Activated T-cell treated with anti-CD3 and anti-CD28 coated beads, Interleukin-2, amount 50 U/mL, for 48 hours (primary cell): ENCODE measurements around the gene CACNA1I.

ENCODE experiments used
- DNase-seq, 2 experiments: peaks; one replicate each; pipeline ENCODE4 v3.0.0-alpha.2; 2020

Gene CACNA1I

GRCh38 chr22:39569066-39569465 is 1.5 kb upstream of the CACNA1I start:
- DNase-seq = no peak

- no peak for DNase-seq
Observed at GRCh38 chr22:39570226-39570625, 327 bp upstream of the CACNA1I start.

GRCh38 chr22:39571538-39571937 is 985 bp downstream of the CACNA1I start:
- DNase-seq = no peak

- no peak for DNase-seq
Observed at GRCh38 chr22:39574779-39575551, 4.4 kb downstream of the CACNA1I start.

- no peak for DNase-seq
Observed at GRCh38 chr22:39575552-39575825, 4.9 kb downstream of the CACNA1I start.

GRCh38 chr22:39576027-39576426 is 5.5 kb downstream of the CACNA1I start:
- no peak for DNase-seq

GRCh38 chr22:39577366-39577765 is 6.8 kb downstream of the CACNA1I start:
- no peak for DNase-seq

- no peak for DNase-seq
Observed at GRCh38 chr22:39577900-39578299, 7.3 kb downstream of the CACNA1I start.

- no peak for DNase-seq
Observed at GRCh38 chr22:39580006-39580441, 9.5 kb downstream of the CACNA1I start.

- no peak for DNase-seq
Observed at GRCh38 chr22:39580795-39581194, 10.2 kb downstream of the CACNA1I start.

GRCh38 chr22:39581303-39581702 is 10.8 kb downstream of the CACNA1I start:
- no peak for DNase-seq

- DNase-seq = no peak
Observed at GRCh38 chr22:39583066-39583667, 12.6 kb downstream of the CACNA1I start.

GRCh38 chr22:39589875-39590274 is 19.3 kb downstream of the CACNA1I start:
- no peak for DNase-seq

- DNase-seq = no peak
Observed at GRCh38 chr22:39592081-39593065, 21.8 kb downstream of the CACNA1I start.

GRCh38 chr22:39593066-39593930 is 22.7 kb downstream of the CACNA1I start:
- no peak for DNase-seq

GRCh38 chr22:39593931-39594285 is 23.4 kb downstream of the CACNA1I start:
- no peak for DNase-seq

GRCh38 chr22:39594411-39594810 is 23.9 kb downstream of the CACNA1I start:
- no peak for DNase-seq

GRCh38 chr22:39595622-39596172 is 25.1 kb downstream of the CACNA1I start:
- no peak for DNase-seq

- DNase-seq = no peak
Observed at GRCh38 chr22:39596601-39597000, 26.0 kb downstream of the CACNA1I start.

- DNase-seq = no peak
Observed at GRCh38 chr22:39597236-39597869, 26.8 kb downstream of the CACNA1I start.

- peak; percentile 84 to 89 for DNase-seq
Observed at GRCh38 chr22:39598017-39598965, 27.7 kb downstream of the CACNA1I start.
